ENCODE measurements around the gene SLC16A11. TPM values are rescaled to one million over a fixed set of nuclear protein-coding genes. Genes with fewer than 3 reads are reported as not detected.
A peak's percentile ranks its signal among the peaks of the same experiment; 100 is the strongest.

The SLC16A11 gene
- total and polyA plus RNA-seq, 10 donors, result 0.51 to 3.9 (median 2.8) TPM; not detected in 1

DNA sequence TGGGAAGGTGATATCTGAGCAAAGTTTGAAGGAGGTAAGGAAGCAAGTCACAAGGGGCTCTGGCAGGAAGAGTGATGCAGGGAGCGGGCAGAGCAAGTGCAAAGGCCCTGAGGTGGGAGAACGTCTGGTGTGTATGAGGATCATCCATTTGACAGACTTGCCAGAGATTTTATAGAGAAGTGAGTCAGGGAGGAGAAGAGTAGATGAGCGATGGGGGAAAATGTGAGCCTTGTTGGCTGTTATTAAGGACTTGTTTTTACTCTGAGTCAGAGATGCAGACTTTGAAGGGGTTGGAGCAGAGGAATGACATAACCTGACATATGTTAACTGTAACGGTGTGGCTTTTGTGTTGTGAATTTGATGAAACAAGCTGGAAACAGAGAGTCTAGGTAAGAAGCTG lies 39.7 kb upstream of the SLC16A11 start:
- TF ChIP-seq POLR2A (IDR thresholded peaks at IDR 0.05) (no peak), POLR2AphosphoS5 (IDR thresholded peaks at IDR 0.05) (no peak), CTCF (IDR thresholded peaks at IDR 0.05 in 8 of 11, conservative IDR thresholded peaks at IDR 0.05 in 3 of 11) (no peak)
- WGBS, 5 donors, result 76 to 93% (median 81%) methylated on average over 4 of the region's 4 CpGs
- intact Hi-C loops (cut with DNase I; ENCODE audit: low total_unique reads), result no loop called here
- Histone ChIP-seq H3K27me3 (replicated peaks in 1 of 7) (peaks cover 0 to 34% (median 0%) of the 10 kb centered on the region in 7 donors), H3K9me3 (no peaks in the 10 kb centered on the region), H3K4me3 (no peak overlapping the region), H3K27ac (peak overlapping the region in 4 of 8 donors; percentile 3 to 39 (median 11)), H3K36me3 (no peaks in the 10 kb centered on the region), H3K4me1 (peaks cover 3 to 35% (median 13%) of the 10 kb centered on the region in 6 donors)
- DNase-seq, result no peak

GRCh38 chr17:7081341-7082062 lies 37.6 kb upstream of the SLC16A11 start:
- H3K4me1 ChIP-seq, result peaks cover 3 to 35% (median 13%) of the 10 kb centered on the region in 6 donors
- peaks cover 0 to 23% (median 0%) of the 10 kb centered on the region in 7 donors for H3K27me3 ChIP-seq (replicated peaks in 1 of 7)
- TF ChIP-seq POLR2A (IDR thresholded peaks at IDR 0.05) (no peak), POLR2AphosphoS5 (IDR thresholded peaks at IDR 0.05) (peak in 1 of 3 donors; percentile 16)
- no peaks in the 10 kb centered on the region for H3K9me3 ChIP-seq
- H3K27ac ChIP-seq, result no peak overlapping the region
- 77 to 83% (median 81%) methylated on average over 16 of the region's 16 CpGs for WGBS, 5 donors
- no peak overlapping the region for H3K4me3 ChIP-seq
- intact Hi-C loops (cut with DNase I; ENCODE audit: low total_unique reads), result no loop called here
- no peaks in the 10 kb centered on the region for H3K36me3 ChIP-seq
- peak; percentile 74 for DNase-seq

DNA sequence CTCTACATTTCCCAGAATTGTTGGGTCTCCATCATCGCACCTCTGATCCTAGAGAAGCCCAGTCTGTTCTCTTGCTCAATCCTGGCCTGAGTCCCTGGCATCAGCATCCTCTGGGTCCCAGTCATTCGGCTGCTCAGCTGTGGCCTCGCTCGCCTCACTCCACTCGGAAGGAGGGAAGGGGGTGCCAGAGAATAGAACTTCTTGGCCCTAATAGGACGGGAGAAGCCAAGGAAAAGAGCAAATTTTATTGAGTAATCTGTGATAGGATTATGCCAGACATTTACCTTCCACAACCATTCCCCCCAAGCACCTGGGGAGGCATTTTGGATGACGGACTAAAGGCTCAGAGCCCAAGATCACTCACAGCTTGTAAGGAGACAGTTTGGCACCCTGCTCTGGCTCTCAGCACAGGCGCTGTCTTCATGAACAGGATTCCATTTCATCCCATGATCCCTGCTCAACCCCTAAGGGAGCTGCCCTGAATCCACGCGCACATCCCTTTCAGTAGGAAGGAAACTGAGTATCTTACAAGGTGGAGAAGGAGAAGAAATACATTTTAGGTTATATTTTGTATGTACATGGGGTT lies 36.7 kb upstream of the SLC16A11 start:
- Histone ChIP-seq H3K27me3 (replicated peaks in 1 of 7) (peaks cover 0 to 14% (median 0%) of the 10 kb centered on the region in 7 donors), H3K27ac (no peak overlapping the region), H3K36me3 (no peaks in the 10 kb centered on the region), H3K4me1 (peaks cover 3 to 35% (median 13%) of the 10 kb centered on the region in 6 donors), H3K4me3 (no peak overlapping the region), H3K9me3 (no peaks in the 10 kb centered on the region)
- DNase-seq, result no peak
- intact Hi-C loops (cut with DNase I; ENCODE audit: low total_unique reads), result no loop called here
- 68 to 73% (median 70%) methylated on average over 10 of the region's 10 CpGs for WGBS, 5 donors
- TF ChIP-seq POLR2A (IDR thresholded peaks at IDR 0.05), result no peak
- TF ChIP-seq CTCF (IDR thresholded peaks at IDR 0.05 in 8 of 11, conservative IDR thresholded peaks at IDR 0.05 in 3 of 11), result no peak
- TF ChIP-seq POLR2AphosphoS5 (IDR thresholded peaks at IDR 0.05), result no peak

DNA sequence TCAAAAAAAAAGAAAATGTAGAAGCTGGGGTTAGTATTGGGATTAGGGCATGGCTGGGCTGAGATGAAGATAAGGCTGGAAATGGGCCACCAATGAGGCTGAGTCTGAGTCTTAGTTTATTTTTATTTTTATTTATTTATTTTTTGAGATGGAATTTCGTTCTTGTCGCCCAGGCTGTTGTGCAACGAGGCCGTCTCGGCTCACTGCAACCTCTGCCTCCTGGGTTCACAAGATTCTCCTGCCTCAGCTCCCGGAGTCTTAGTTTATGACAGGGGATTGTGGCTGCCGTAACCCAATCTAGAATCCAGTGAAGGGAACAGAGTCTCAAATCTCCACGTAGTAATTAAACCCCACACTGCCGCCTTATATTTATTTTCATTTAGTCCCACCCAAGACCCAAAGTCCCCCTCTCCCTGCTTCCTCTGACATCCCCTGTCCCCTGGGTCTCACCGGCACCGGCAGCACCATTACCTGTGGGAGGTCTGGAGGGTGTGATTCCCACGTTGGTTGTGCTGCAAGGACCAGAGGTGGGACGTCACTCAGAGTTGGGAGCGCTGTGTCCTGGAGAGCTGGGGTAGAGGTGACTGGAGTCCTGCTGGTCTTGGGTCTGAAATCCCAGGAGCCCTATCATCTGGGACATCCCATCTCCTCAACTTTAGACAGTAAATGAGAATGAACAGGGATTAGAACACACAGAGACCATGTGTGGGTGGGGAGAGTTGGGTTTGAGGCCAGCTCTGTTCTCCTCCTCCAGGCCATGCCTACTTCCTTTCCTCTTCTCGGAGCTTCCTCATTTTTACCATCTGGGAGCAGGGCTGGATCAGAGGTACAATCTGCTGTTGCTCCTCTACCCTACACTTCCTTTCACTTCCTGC lies 35.9 kb upstream of the SLC16A11 start, which contains the start of gene CLEC10A:
Gene CLEC10A (minus strand): TSS at position 671 of the 875 bp plus-strand sequence. CDS start 1,439 bp downstream, outside the sequence.
- no peak within 1 kb of the TSS for H3K4me3 ChIP-seq
- no peaks in the 10 kb centered on the region for H3K9me3 ChIP-seq
- peaks cover 0 to 7% (median 0%) of the 10 kb centered on the region in 7 donors for H3K27me3 ChIP-seq (replicated peaks in 1 of 7)
- no peaks in the 10 kb centered on the region for H3K36me3 ChIP-seq
- H3K4me1 ChIP-seq, result peaks cover 3 to 33% (median 13%) of the 10 kb centered on the region in 6 donors
- no peak for TF ChIP-seq POLR2AphosphoS5 (IDR thresholded peaks at IDR 0.05)
- no peak for TF ChIP-seq CTCF (IDR thresholded peaks at IDR 0.05 in 8 of 11, conservative IDR thresholded peaks at IDR 0.05 in 3 of 11)
- TF ChIP-seq POLR2A (IDR thresholded peaks at IDR 0.05), result no peak
- WGBS, 5 donors, result 68 to 73% (median 71%) methylated on average over 14 to 15 of the region's 15 CpGs
- DNase-seq, result no peak
- intact Hi-C loops (cut with DNase I; ENCODE audit: low total_unique reads), result no loop called here
- no peak within 1 kb of the TSS for H3K27ac ChIP-seq
